ENCODE data around the gene ARFRP1. TPM values are rescaled to one million over a fixed set of nuclear protein-coding genes. Genes with fewer than 3 reads are reported as not detected.

Gene ARFRP1
- total and polyA plus RNA-seq, 2 of the 13 experiments (the other 11 are each of a cell fraction or from before 2014, with no cell fraction given): 32.0 to 51.1 TPM

- TF ChIP-seq GABPA (IDR thresholded peaks at IDR 0.05; ENCODE audit: low read depth, low read length): no peak
- no peak for TF ChIP-seq GABPA (CRISPR knock-in tag; IDR thresholded peaks at IDR 0.05; ENCODE audit: low read depth)
- 0 out of 2 replicates have a peak, but pooled peaks have one; percentile 6 for TF ChIP-seq NFKBIZ (CRISPR knock-in tag; IDR thresholded peaks at IDR 0.05)
- no peak; the same call in 1 of the 2 replicates for TF ChIP-seq FOXJ3 (CRISPR knock-in tag; IDR thresholded peaks at IDR 0.05; ENCODE audit: borderline replicate concordance)
- TF ChIP-seq JUND (CRISPR knock-in tag; IDR thresholded peaks at IDR 0.05): no peak
- peak; percentile 18; the same call in 1 of the 2 replicates for TF ChIP-seq ZNF276 (CRISPR knock-in tag; IDR thresholded peaks at IDR 0.05; ENCODE audit: low read depth)
- TF ChIP-seq ZNF234 (CRISPR knock-in tag; conservative IDR thresholded peaks at IDR 0.05): no peak
- TF ChIP-seq CENPX (CRISPR knock-in tag; IDR thresholded peaks at IDR 0.05): no peak
- TF ChIP-seq SALL2 (CRISPR knock-in tag; IDR thresholded peaks at IDR 0.05): no peak
- peak; percentile 41; the same call in 1 of the 2 replicates for TF ChIP-seq CSRNP1 (CRISPR knock-in tag; IDR thresholded peaks at IDR 0.05)
- TF ChIP-seq ESRRA (CRISPR knock-in tag; IDR thresholded peaks at IDR 0.05; ENCODE audit: low read depth): peak; percentile 15; the same call in 1 of the 2 replicates
- TF ChIP-seq ZMYM2 (CRISPR knock-in tag; IDR thresholded peaks at IDR 0.05): no peak
- TF ChIP-seq, protein P1, sequence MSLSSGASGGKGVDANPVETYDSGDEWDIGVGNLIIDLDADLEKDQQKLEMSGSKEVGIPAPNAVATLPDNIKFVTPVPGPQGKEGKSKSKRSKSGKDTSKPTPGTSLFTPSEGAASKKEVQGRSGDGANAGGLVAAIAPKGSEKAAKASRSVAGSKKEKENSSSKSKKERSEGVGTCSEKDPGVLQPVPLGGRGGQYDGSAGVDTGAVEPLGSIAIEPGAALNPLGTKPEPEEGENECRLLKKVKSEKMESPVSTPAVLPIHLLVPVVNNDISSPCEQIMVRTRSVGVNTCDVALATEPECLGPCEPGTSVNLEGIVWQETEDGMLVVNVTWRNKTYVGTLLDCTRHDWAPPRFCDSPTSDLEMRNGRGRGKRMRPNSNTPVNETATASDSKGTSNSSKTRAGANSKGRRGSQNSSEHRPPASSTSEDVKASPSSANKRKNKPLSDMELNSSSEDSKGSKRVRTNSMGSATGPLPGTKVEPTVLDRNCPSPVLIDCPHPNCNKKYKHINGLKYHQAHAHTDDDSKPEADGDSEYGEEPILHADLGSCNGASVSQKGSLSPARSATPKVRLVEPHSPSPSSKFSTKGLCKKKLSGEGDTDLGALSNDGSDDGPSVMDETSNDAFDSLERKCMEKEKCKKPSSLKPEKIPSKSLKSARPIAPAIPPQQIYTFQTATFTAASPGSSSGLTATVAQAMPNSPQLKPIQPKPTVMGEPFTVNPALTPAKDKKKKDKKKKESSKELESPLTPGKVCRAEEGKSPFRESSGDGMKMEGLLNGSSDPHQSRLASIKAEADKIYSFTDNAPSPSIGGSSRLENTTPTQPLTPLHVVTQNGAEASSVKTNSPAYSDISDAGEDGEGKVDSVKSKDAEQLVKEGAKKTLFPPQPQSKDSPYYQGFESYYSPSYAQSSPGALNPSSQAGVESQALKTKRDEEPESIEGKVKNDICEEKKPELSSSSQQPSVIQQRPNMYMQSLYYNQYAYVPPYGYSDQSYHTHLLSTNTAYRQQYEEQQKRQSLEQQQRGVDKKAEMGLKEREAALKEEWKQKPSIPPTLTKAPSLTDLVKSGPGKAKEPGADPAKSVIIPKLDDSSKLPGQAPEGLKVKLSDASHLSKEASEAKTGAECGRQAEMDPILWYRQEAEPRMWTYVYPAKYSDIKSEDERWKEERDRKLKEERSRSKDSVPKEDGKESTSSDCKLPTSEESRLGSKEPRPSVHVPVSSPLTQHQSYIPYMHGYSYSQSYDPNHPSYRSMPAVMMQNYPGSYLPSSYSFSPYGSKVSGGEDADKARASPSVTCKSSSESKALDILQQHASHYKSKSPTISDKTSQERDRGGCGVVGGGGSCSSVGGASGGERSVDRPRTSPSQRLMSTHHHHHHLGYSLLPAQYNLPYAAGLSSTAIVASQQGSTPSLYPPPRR (CRISPR knock-in tag; IDR thresholded peaks at IDR 0.05; ENCODE audit: borderline replicate concordance): no peak
- no peak; the same call in 1 of the 2 replicates for TF ChIP-seq ZFP1 (CRISPR knock-in tag; IDR thresholded peaks at IDR 0.05)
- no peak; the same call in none of the 2 replicates for TF ChIP-seq ZNF710 (CRISPR knock-in tag; IDR thresholded peaks at IDR 0.05; ENCODE audit: borderline replicate concordance)
- no peak for TF ChIP-seq ZSCAN30 (CRISPR knock-in tag; IDR thresholded peaks at IDR 0.05)
- no peak for TF ChIP-seq SOX6 (IDR thresholded peaks at IDR 0.05)
- TF ChIP-seq SOX6 (CRISPR knock-in tag; IDR thresholded peaks at IDR 0.05): no peak
- TF ChIP-seq AHR (CRISPR knock-in tag; IDR thresholded peaks at IDR 0.05): 0 out of 2 replicates have a peak, but pooled peaks have one; percentile 49
These were observed 29.3 kb upstream of the ARFRP1 start (continued) for GRCh38 chr20:63736893-63737694.
